ENCODE data around the gene ZNF773.
A peak's percentile ranks its signal among the peaks of the same experiment; 100 is the strongest.
"Not testable (repeated sequence)": the region's sequence is repeated elsewhere in the genome, so short reads cannot be mapped to it uniquely, and the experiment has no call there.

The ZNF773 gene

GRCh38 chr19:57499680-57500395, at the start of gene ZNF773:
ZNF773 (plus strand) TSS chr19:57499938; CDS start chr19:57500081, 143 bp downstream.
- peak; percentile 98 for DNase-seq

- DNase-seq: no peak
Observed at GRCh38 chr19:57452307-57452706, 47.4 kb upstream of the ZNF773 start.

GRCh38 chr19:57465680-57466381, 33.9 kb upstream of the ZNF773 start:
- DNase-seq: peak; percentile 66

DNA sequence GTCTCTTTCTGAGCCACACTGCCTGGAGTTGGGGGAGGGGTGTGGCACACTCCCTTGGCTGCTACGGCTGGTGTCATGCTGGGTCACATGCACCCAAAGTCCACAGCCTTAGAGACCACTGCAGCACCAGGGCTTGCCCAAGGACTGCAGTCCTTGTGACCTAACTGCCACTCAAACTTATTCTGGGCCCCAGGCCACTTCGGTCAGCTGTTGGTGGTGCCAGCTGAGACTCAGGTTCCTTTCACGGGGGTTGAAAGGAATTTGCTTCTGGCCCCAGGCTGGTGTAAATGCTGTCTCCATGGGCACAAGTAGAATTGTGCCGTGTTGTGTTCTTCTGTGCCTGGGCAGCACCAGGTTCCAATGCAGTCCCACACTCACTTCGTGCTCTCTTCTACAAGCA, 33.2 kb upstream of the ZNF773 start:
- DNase-seq: no peak

GRCh38 chr19:57473646-57474045, 26.1 kb upstream of the ZNF773 start:
- DNase-seq: no peak

GRCh38 chr19:57477191-57478008, 22.3 kb upstream of the ZNF773 start, which contains the start of gene ZNF772:
ZNF772 (minus strand) TSS chr19:57477566; CDS start chr19:57477309, 257 bp downstream.
- DNase-seq: peak; percentile 97

DNA sequence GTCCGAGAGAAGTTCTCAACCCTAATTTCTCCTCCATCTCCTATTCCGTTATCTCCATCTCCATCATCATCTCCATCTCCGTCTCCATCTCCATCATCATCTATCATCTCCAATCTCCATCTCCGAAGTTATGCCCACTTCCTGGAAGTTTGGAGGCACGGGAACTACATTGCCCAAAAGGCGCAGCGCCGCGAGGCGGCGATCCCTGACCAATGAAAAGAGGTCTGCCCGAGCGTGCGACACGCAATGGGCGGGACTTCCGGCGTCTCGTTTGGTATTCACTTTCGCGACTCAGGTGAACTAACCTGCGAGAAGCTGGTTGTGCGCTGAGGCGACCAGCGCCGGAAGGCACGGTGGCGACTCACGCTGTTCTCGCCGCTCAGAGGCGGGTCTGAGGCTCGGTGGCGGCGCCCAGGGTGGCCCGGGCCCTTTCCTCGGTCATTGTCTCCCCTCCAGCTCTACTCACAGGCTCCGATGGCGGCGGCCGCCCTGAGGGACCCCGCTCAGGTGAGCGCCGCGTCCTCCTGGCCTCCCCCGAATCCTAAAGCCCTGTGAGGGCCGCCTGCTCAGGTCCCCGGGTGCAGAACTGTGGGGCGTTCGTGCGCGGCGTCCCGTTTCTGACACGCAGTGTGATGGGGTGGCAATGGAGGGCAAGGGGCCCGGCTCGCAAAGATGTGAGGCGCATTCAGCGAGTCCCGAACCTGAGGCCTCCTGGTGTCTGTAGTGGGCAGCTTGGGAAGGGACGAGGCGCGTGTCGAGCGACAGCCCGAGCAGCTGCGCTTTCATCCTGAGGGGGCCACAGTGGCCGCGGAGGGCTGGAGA, 12.1 kb upstream of the ZNF773 start, which contains the start of gene ZNF419:
TSS of gene ZNF419 (plus strand) at position 274 of the 822 bp plus-strand sequence. CDS start at position 475, 201 bp downstream.
- DNase-seq: peak; percentile 96

DNA sequence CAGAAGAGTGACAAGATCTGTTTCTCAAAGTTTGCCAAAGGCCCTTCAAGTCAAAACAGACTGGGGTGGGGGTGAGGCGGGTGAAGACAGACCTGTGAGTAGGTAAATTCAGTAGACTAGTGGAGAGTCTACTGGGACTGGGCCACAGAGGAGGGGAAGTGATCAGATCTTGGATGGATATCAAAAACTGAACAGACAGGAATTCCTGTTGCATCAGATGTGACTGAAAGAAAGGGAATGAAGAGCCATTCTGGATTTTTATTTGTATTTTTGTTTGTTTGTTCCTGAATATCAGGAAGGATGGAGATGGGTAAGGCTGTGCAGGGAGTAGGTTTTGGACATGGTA, 11.5 kb upstream of the ZNF773 start:
- not testable (repeated sequence) for DNase-seq

GRCh38 chr19:57499332-57499679, 432 bp upstream of the ZNF773 start:
- not testable (repeated sequence) for DNase-seq

- DNase-seq: not testable (repeated sequence)
Observed at GRCh38 chr19:57500400-57500799, 662 bp downstream of the ZNF773 start.

DNA sequence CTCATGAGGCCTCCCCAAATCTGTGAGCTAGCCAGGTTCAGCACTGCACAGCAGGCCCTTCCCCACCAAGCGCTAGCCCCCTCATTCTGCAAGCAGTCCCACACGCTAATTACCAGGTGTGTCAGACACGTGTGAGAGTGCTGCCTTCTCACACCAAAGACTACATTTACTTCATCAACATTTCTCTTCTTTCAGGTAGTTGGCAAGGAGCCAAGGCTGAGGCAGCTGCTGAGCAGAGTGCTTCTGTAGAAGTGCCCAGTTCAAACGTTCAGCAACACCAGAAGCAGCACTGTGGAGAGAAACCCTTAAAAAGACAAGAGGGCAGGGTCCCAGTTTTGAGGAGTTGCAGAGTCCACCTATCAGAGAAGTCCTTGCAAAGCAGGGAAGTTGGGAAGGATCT, 6.4 kb downstream of the ZNF773 start:
- DNase-seq: peak; percentile 8

GRCh38 chr19:57511484-57511883, 11.7 kb downstream of the ZNF773 start:
- no peak for DNase-seq

DNA sequence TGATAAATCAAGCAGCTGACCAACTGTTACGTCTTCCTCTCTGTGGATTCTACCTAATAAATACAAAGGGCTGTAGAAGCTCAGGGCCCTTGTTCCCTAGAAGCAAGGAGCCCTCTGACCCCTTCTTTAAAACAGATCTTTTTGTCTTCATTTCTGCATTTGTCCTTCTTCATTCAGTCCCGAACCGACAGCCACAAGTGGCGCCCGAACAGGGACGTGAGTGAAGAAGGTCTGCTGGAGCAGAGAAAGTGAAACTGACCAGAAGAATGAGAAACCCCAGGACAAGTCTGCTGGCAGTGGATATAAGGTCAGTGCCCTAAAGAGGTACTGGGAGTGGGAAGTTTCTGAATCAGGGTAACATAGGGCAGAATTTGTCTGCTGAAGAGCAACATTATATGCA, 13.1 kb downstream of the ZNF773 start:
- no peak for DNase-seq

- DNase-seq: no peak
Observed at GRCh38 chr19:57515255-57515654, 15.5 kb downstream of the ZNF773 start.

- not testable (repeated sequence) for DNase-seq
Observed at GRCh38 chr19:57518021-57518420, 18.3 kb downstream of the ZNF773 start.

DNA sequence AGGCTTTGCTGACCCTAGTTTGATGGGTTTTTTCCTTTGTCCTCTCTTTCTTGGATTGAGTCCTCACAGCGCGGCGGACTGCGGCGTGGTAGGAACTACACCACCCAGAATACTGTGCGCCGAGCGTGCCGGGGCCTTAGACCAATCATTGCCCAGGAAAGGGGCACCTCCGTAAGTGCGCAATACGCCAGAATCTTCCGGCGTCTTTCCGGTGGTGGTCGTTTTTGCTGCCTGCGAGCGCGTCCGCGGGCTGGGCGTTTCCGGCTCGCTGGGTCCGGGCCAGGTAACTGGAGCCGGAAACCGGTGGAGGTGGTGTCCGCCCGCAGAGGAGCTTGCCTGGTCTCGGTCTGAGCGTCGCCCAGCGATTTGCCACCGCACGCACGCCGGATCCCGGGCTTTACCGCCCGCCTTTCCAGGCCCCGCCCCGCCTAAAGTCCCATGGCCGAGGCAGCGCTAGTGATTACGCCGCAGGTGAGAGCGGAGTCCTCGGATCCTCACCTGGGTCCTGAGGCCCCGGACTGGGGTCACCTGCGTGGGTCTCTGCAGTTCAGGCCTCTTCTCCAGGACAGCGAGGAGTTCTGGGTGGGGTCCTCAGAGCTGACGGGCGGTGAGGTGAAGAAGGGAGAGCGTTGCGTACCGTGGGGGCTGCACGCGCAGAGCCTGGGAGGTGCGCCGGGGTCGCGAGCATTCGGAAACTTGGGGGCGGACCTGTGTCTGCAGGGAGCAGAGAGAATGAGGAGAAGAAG, 27.6 kb downstream of the ZNF773 start, which contains the start of gene ZNF549:
TSS of gene ZNF549 (plus strand) at position 221 of the 746 bp plus-strand sequence. CDS start at position 439, 218 bp downstream.
- DNase-seq: peak; percentile 96

DNA sequence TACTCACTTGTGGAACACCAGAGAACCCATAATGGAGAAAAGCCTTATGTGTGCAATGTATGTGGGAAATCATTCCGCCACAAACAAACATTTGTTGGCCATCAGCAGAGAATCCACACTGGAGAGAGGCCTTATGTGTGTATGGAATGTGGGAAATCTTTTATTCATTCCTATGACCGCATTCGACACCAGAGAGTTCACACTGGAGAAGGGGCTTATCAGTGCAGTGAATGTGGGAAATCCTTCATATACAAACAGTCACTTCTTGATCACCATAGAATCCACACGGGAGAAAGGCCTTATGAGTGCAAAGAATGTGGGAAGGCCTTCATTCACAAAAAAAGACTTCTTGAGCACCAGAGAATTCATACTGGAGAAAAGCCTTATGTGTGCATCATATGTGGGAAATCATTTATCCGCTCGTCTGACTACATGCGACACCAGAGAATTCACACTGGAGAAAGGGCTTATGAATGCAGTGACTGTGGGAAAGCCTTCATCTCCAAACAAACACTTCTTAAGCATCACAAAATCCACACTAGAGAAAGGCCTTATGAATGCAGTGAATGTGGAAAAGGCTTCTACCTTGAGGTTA, 38.3 kb downstream of the ZNF773 start:
- no peak for DNase-seq

GRCh38 chr19:57546513-57546912, 46.8 kb downstream of the ZNF773 start:
- no peak for DNase-seq

GRCh38 chr19:57552432-57552831, 52.7 kb downstream of the ZNF773 start:
- no peak for DNase-seq

DNA sequence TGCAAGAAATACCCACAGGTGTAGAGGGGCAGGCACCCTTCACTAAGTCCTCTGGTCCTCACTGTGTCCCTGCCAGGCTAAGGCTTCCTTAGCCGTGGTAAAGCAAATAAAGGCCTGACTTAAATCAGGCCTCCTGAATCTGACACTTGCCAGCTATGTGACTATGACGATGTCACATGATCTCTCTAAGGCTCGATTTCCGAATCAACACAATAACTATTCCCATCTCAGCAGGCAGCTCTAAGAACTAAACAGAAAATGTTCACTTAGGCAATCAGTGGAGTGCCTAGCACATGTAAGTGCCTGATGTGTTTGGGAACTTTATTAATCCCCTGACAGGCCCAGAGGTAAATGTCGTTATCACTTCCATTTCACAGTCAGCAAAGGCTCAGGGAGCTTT, 57.9 kb downstream of the ZNF773 start:
- no peak for DNase-seq
